HepG2 (cell line): ENCODE results near the gene ARIH2. TPM values are rescaled to one million over a fixed set of nuclear protein-coding genes. Genes with fewer than 3 reads are reported as not detected.

Experiments used
- FIP1L1 ChIP-seq: fragments of 200-400 bp; formaldehyde crosslinking; IDR thresholded peaks from 2 replicates; pipeline ENCODE4 v1.6.1; 2018; ENCODE audit warnings: low read depth, mild to moderate bottlenecking, low read length, moderate library complexity, borderline replicate concordance; ENCODE audit not compliant: insufficient read depth
- GZF1 ChIP-seq: sonication (generic); formaldehyde crosslinking; IDR thresholded peaks from 2 replicates; pipeline ENCODE4 v1.5.1; 2020; ENCODE audit warnings: mild to moderate bottlenecking, missing genetic modification reagents
- HDAC6 ChIP-seq: fragments of 200-600 bp; sonication (generic); IDR thresholded peaks from 2 replicates; pipeline ENCODE4 v1.7.0; 2017; ENCODE audit warnings: mild to moderate bottlenecking, antibody characterized with exemption, low read length, low read depth
- MLX ChIP-seq: IDR thresholded peaks from 2 replicates; pipeline ENCODE4 v1.6.1; 2016
- MTA1 ChIP-seq: sonication (generic); formaldehyde crosslinking; IDR thresholded peaks from 2 replicates; pipeline ENCODE4 v1.4.0; 2020; ENCODE audit warnings: missing genetic modification reagents, mild to moderate bottlenecking, borderline replicate concordance
- NR0B2 ChIP-seq: sonication (generic); formaldehyde crosslinking; IDR thresholded peaks from 2 replicates; pipeline ENCODE4 v1.4.0; 2020; ENCODE audit warnings: mild to moderate bottlenecking, missing genetic modification reagents
- SCMH1 ChIP-seq: sonication (generic); formaldehyde crosslinking; IDR thresholded peaks from 2 replicates; pipeline ENCODE4 v1.9.0; 2021; ENCODE audit warnings: missing genetic modification reagents, mild to moderate bottlenecking, borderline replicate concordance
- SP1 ChIP-seq, 2 experiments: fragments of 450-650 bp in 1 of 2; sonication (generic) in 1 of 2; formaldehyde crosslinking in 1 of 2; IDR thresholded peaks; 2 replicates each; pipeline versions ENCODE4 v1.4.0 to v1.6.1; 2016 to 2020; ENCODE audit warnings: missing genetic modification reagents in 1 of 2
- ZNF354B ChIP-seq: sonication (generic); formaldehyde crosslinking; IDR thresholded peaks from 2 replicates; pipeline ENCODE4 v1.8.0; 2022; ENCODE audit warnings: mild to moderate bottlenecking, missing genetic modification reagents
- ZNF407 ChIP-seq: sonication (generic); formaldehyde crosslinking; IDR thresholded peaks from one replicate; pipeline ENCODE4 v1.5.1; 2020; ENCODE audit warnings: mild to moderate bottlenecking, missing genetic modification reagents; ENCODE audit errors: not compliant biosample characterization
- ZNF597 ChIP-seq: sonication (generic); formaldehyde crosslinking; IDR thresholded peaks from 2 replicates; pipeline ENCODE4 v1.5.0; 2020; ENCODE audit warnings: missing genetic modification reagents
- polyA plus RNA-seq, 8 experiments: library from polyadenylated mRNA; depleted of rRNA in 3 of 8; stranded (reverse) in 7 of 8; unstranded in 1 of 8; fragments of >200 nt; fragmentation: Illumina TruSeq in 4 of 8; extraction: Trizol in 4 of 8; gene quantifications; 2 replicates each; pipeline versions ENCODE4 v1.2.1 to v1.2.3, GENCODE V29; 2011 to 2016; ENCODE audit warnings: low read depth in 4 of 8, missing spikeins in 1 of 8, mixed read lengths in 1 of 8; ENCODE audit not compliant: insufficient read depth in 1 of 8
- total RNA-seq, 5 experiments: library from RNA; depleted of rRNA; stranded (reverse); fragments of >200 nt; fragmentation: Illumina TruSeq; extraction: Trizol; gene quantifications; 2 replicates each; pipeline ENCODE4 v1.2.3, GENCODE V29; 2016; ENCODE audit warnings: low read depth in 1 of 5
- TF ChIP-seq, protein P1 (sequence below): sonication (generic); formaldehyde crosslinking; IDR thresholded peaks from 2 replicates; pipeline ENCODE4 v1.4.0; 2020; ENCODE audit warnings: mild to moderate bottlenecking, missing genetic modification reagents
- TF ChIP-seq, protein P2 (sequence below): sonication (generic); formaldehyde crosslinking; IDR thresholded peaks from 2 replicates; pipeline ENCODE4 v1.5.0; 2020; ENCODE audit warnings: missing genetic modification reagents, mild to moderate bottlenecking, borderline replicate concordance

The ARIH2 gene
- total and polyA plus RNA-seq, 2 of the 13 experiments (the other 11 are each of a cell fraction or from before 2014, with no cell fraction given): 64.8 to 83.3 TPM

- TF ChIP-seq GZF1 (CRISPR knock-in tag): 0 out of 2 replicates have a peak, but pooled peaks have one; percentile 64
- TF ChIP-seq ZNF407: peak; percentile 46
- no peak for TF ChIP-seq HDAC6
- TF ChIP-seq MLX (CRISPR knock-in tag): no peak
- TF ChIP-seq, protein P1, sequence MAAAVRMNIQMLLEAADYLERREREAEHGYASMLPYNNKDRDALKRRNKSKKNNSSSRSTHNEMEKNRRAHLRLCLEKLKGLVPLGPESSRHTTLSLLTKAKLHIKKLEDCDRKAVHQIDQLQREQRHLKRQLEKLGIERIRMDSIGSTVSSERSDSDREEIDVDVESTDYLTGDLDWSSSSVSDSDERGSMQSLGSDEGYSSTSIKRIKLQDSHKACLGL: peak; percentile 82
- TF ChIP-seq NR0B2: peak; percentile 60; the same call in 1 of the 2 replicates
- TF ChIP-seq, protein P2, sequence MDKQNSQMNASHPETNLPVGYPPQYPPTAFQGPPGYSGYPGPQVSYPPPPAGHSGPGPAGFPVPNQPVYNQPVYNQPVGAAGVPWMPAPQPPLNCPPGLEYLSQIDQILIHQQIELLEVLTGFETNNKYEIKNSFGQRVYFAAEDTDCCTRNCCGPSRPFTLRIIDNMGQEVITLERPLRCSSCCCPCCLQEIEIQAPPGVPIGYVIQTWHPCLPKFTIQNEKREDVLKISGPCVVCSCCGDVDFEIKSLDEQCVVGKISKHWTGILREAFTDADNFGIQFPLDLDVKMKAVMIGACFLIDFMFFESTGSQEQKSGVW: no peak
- TF ChIP-seq MTA1 (CRISPR knock-in tag): peak; percentile 53; the same call in 1 of the 2 replicates
- TF ChIP-seq SCMH1 (CRISPR knock-in tag): no peak
- TF ChIP-seq ZNF354B (CRISPR knock-in tag): no peak
- no peak for TF ChIP-seq ZNF597 (CRISPR knock-in tag)
- TF ChIP-seq FIP1L1: no peak
- TF ChIP-seq SP1 (IDR thresholded peaks at IDR 0.05): no peak
- TF ChIP-seq SP1 (CRISPR knock-in tag; IDR thresholded peaks at IDR 0.05): peak; percentile 62
Observed at GRCh38 chr3:48898383-48899234, 20.0 kb upstream of the ARIH2 start, which contains the start of gene SLC25A20 (continued).
